ENCODE results near the gene ANKS1B.
"Not testable (repeated sequence)": the region's sequence is repeated elsewhere in the genome, so short reads cannot be mapped to it uniquely, and the experiment has no call there.

Gene ANKS1B

GRCh38 chr12:98791406-98791805 lies 1193.3 kb downstream of the ANKS1B start:
- no peak for DNase-seq

GRCh38 chr12:98788396-98788795 lies 1196.3 kb downstream of the ANKS1B start:
- no peak for DNase-seq

- no peak for DNase-seq
Observed at GRCh38 chr12:98786653-98787052, 1198.1 kb downstream of the ANKS1B start.

- DNase-seq: no peak
Observed at GRCh38 chr12:98783420-98783819, 1201.3 kb downstream of the ANKS1B start.

- DNase-seq: no peak
Observed at GRCh38 chr12:98780261-98780660, 1204.5 kb downstream of the ANKS1B start.

GRCh38 chr12:98772818-98773217 lies 1211.9 kb downstream of the ANKS1B start:
- DNase-seq: no peak

- peak; percentile 19 for DNase-seq
Observed at GRCh38 chr12:98771811-98772752, 1212.7 kb downstream of the ANKS1B start.

- DNase-seq: no peak
Observed at GRCh38 chr12:98770230-98770629, 1214.5 kb downstream of the ANKS1B start.

- no peak for DNase-seq
Observed at GRCh38 chr12:98769068-98769467, 1215.7 kb downstream of the ANKS1B start.

GRCh38 chr12:98767248-98767647 lies 1217.5 kb downstream of the ANKS1B start:
- DNase-seq: no peak

GRCh38 chr12:98763656-98764055 lies 1221.1 kb downstream of the ANKS1B start:
- DNase-seq: no peak

- DNase-seq: no peak
Observed at GRCh38 chr12:98758331-98758730, 1226.4 kb downstream of the ANKS1B start.

GRCh38 chr12:98757455-98757854 lies 1227.3 kb downstream of the ANKS1B start:
- no peak for DNase-seq

GRCh38 chr12:98755855-98756254 lies 1228.9 kb downstream of the ANKS1B start:
- DNase-seq: not testable (repeated sequence)

GRCh38 chr12:98754095-98754494 lies 1230.6 kb downstream of the ANKS1B start:
- peak; percentile 36 for DNase-seq

GRCh38 chr12:98752726-98753125 lies 1232.0 kb downstream of the ANKS1B start:
- no peak for DNase-seq

GRCh38 chr12:98751580-98752115 lies 1233.1 kb downstream of the ANKS1B start:
- DNase-seq: peak; percentile 54

- no peak for DNase-seq
Observed at GRCh38 chr12:98750511-98750910, 1234.2 kb downstream of the ANKS1B start.

GRCh38 chr12:98748463-98748862 lies 1236.3 kb downstream of the ANKS1B start:
- no peak for DNase-seq

- DNase-seq: no peak
Observed at GRCh38 chr12:98745578-98746391, 1239.0 kb downstream of the ANKS1B start.

- no peak for DNase-seq
Observed at GRCh38 chr12:98744680-98745079, 1240.1 kb downstream of the ANKS1B start.

GRCh38 chr12:98743362-98743953 lies 1241.3 kb downstream of the ANKS1B start:
- DNase-seq: peak; percentile 64

Measured in OCI-M1 (cell line).